NK-92 treated with Interleukin-12 subunit alpha and Interleukin-12 subunit beta, amount 100 ng/mL, for 24 hours (cell line): ENCODE results near the gene EXD3.

Experiments
- DNase-seq: peaks from one replicate; lab custom pipeline; 2025; lab: John Stamatoyannopoulos, UW

Gene EXD3

DNA sequence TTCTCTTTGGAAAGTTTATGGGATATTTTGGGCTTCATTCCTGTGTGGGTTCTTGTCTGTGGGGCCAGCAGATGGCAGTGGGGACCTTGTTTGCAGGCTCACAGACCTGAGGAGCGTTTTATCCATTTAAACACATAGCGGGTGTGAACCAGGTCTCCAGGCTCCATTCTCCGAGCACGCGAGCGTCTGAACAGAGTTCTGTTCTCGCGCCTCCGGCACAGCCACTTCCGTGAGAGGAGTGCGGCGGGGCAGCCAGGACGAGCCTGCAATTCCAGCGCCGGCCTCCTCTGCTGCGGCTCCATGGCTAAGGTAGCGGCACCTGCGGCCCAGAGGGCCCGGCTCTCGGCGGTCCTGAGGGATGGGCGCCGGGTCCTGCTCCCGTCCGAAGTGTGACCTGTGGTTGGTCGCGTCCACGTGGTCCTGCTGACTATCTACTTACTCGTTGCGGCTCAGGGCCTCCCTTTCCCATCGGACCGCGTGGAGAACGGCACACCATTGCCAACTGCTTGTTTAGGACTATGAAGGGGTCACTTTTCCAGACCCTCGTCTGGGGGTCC lies 128.2 kb downstream of the EXD3 start:
- no peak for DNase-seq

- DNase-seq = no peak
Measured at GRCh38 chr9:137294091-137294680, 128.8 kb downstream of the EXD3 start.

- no peak for DNase-seq
Measured at GRCh38 chr9:137293482-137294090, 129.4 kb downstream of the EXD3 start.

GRCh38 chr9:137293094-137293481 lies 129.9 kb downstream of the EXD3 start:
- DNase-seq = no peak

- no peak for DNase-seq
Measured at GRCh38 chr9:137286975-137287383, 136.0 kb downstream of the EXD3 start.

DNA sequence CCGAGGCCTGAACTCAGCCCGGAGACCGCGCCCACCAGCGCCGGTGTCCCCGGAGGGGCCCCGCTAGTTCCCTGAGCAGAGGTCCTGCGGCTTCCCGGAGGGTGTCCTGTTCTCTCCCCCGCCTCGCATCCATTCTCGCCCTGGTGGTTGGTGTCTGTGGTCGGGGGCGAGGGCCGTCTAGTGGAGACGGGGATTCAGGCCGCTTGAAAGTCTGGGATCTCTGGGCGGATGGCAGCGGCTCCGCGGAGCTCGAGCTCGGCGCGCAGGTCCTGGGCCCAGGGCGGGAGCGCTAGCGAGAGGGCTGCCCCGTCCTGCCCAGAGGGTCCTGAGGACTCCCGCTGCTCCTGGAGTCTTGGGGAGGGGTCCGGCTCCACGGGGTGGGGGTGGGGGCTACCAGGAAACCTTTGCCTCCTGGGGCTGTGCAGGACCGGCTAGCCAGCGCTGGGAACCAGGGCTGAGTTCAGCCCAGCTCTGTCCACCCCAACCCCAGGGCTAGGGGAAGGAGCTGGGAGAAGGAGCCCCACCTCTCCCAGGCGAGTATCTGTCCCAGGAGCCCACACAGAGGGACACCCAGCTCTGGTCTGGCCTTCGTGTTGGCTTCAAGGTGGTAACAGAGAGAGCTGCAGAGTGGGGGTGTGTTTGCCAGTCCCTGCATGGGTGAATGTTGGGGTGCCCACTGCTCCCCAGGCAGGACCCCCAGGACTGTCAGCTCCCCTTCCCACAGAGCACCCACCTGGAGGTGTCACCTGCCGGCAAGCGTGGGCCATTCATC lies 141.4 kb downstream of the EXD3 start:
- DNase-seq = no peak

DNA sequence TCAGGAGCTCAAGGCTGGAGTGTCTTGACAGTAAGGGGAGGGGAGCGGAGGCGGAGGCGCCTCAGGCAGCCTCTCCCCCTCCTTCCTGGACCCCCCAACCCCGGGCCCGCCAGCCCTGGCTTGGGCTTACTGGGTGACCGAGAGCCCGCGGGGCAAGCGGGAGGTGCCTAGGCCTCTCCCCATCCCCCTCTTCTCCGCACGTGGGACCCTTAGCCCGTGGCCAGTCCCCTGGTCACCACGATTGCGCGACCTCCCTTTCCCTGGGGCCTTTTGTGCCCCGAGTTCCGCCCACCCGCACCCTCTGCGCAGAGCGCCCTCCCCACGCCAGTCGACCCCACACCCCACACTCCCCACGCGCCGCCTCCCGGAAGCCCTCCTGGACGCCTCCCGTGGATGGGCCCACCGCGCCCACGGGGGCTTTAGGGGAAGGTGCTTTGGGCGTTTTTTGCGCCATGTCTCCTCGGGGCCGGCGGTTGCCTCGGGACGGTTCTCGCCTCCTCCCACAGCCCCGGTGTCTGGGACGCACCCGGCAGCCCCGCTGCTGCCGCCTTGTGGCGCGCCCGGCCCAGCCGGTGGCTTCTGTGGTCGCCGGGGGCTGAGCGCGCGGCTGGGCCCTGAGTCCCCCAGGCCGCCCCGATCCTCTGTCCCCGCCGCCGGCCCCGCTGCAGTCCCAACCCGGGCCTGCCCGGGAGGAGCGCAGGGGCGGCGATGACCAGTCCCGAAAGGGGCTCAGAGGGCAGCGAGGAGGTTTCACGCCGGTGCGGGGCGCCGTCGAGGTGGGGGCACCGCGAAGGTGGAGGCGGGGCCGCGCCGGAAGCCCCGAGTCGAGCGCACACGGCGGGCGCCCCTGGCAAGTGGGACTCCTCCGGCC lies 142.3 kb downstream of the EXD3 start:
- no peak for DNase-seq

- DNase-seq = no peak
Measured at GRCh38 chr9:137279741-137280473, 143.1 kb downstream of the EXD3 start.

DNA sequence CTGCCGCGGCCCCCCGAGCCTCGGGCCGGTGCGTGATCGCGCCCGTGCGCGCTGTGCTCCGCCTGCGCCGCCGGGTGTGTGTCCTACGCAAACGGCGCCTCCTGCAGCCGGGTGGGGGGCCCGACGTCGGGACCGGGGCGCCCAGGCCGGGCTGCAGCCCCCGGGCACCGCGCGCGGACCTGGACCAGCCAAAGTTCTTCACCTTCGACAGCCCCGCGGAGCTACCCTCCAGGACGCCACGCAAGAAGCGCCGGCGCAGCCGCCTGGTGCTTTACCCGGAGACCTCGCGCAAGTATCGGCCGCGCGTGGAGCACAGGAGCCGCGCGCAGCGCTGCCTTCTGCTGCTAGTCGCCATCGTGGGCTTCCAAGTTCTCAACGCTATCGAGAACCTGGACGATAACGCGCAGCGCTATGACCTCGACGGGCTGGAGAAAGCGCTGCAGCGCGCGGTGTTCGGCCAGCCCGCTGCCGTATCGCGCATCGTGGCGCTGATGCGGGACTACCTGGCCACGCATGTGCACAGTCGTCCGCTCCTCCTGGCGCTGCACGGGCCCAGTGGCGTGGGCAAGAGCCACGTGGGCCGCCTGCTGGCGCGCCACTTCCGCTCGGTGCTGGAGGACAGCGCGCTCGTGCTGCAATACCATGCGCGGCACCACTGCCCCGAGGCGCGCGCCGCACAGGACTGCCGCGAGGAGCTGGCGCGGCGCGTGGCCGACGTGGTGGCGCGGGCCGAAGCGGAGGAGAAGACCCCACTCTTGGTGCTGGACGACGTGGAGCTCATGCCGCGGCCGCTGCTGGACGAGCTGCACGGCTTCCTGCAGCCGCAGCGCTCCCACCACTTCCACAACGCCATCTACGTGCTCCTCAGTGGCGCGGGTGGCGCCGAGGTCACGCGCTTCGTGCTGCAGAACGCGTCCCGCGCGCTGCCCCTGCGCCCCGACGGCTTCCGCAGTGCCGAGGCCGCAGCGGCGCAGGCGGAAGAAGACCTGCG lies 143.9 kb downstream of the EXD3 start:
- DNase-seq = no peak

GRCh38 chr9:137278061-137278701 lies 144.8 kb downstream of the EXD3 start:
- DNase-seq = no peak

GRCh38 chr9:137277329-137278041 lies 145.5 kb downstream of the EXD3 start, which contains the start of gene TOR4A:
TSS of gene TOR4A (plus strand) at chr9:137277726. CDS start at chr9:137278690, 964 bp downstream.
- no peak for DNase-seq

GRCh38 chr9:137276473-137277328 lies 146.3 kb downstream of the EXD3 start:
- no peak for DNase-seq

- no peak for DNase-seq
Measured at GRCh38 chr9:137275588-137276472, 147.1 kb downstream of the EXD3 start.

GRCh38 chr9:137275203-137275587 lies 147.8 kb downstream of the EXD3 start:
- no peak for DNase-seq

- no peak for DNase-seq
Measured at GRCh38 chr9:137273611-137274320, 149.2 kb downstream of the EXD3 start.

- DNase-seq = no peak
Measured at GRCh38 chr9:137273095-137273490, 149.9 kb downstream of the EXD3 start.
